HG03342 (cell line): Measurements from ENCODE around the gene MACROH2A1.

Experiments used
- ATAC-seq: cut with Tn5 transposase; IDR thresholded peaks from one replicate; pipeline ENCODE4 v1.9.1; 2021; ENCODE audit warnings: mild to moderate bottlenecking, moderate library complexity; ENCODE audit not compliant: unreplicated experiment

Gene MACROH2A1

DNA sequence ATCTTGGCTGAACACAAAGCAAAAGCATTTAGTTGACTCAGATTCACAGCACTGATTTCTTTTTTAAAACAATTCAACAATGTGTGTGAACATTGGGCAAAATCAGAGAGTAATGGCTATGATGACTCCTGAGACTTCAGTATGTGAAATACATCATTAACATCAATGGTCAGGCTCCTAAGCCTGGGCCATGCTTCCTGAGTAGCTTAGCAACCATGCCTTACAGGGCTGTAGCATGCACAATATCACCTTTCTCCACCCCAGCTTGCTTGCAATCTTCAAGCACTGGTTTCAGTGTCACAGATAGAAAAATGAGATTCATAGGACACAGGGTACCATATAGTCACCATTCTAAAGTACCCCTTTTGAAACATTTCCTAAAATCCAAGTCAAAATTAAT, 41.3 kb downstream of the MACROH2A1 start:
- no peak for ATAC-seq

DNA sequence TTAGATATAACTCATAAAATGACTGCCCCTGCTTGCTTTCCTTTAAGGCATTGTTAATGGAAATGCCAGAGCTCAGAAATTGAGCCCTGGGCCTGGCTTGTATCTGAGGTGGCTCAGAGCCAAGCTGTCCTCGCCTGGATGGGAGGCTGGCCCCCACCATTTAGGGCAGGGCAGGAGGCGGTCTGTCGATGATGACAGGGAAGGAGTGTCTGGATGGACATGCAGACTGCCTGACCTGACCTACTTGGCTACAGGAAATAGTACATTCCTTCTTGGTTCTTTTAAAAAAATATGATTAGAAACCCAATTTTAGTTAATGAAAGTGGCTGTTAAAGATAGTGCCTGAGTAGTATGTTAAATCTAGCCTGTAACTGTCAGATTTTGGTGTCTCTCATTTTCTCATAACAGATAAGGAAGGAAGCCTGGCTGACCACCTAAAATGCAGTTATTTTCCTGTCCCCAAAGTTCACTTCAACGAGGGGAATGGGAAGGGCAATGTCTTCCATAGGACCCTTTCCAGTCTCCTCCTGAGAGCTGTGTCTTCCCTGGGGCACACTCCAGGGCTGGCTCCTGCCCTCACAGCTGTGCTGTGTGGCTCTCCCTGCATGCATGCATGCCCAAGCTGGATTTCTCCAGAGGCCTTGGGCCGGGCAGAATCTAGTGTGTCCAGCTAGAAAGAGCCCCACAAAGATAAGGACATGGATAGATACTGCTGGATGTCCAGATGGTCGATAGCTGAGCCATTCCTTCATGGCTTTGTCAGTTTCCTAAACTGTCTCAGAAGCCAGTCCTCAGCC, 42.3 kb downstream of the MACROH2A1 start:
- ATAC-seq = no peak

DNA sequence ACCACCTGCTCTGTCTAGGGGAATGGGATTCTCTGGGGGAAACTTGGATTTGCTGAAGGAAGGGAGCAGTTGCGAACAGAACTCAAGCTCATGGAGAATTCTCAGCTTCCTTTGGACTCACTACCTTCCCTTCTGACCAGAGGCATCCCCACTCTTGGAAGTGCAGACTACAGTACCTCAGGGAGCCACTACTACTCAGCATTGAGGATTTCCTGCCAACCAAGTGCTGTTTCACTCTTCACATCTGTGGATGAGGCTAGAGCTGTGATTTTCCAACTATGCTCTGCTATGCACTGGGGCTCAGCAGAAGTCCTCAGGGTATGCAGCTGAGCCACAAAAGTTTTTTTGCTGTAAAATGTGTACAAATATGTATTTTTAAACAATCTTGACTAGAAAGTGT, 43.9 kb downstream of the MACROH2A1 start:
- ATAC-seq = no peak

- no peak for ATAC-seq
Observed at GRCh38 chr5:135353952-135354721, 44.9 kb downstream of the MACROH2A1 start.

- no peak for ATAC-seq
Observed at GRCh38 chr5:135350536-135350935, 48.5 kb downstream of the MACROH2A1 start.

- no peak for ATAC-seq
Observed at GRCh38 chr5:135349886-135350285, 49.1 kb downstream of the MACROH2A1 start.

DNA sequence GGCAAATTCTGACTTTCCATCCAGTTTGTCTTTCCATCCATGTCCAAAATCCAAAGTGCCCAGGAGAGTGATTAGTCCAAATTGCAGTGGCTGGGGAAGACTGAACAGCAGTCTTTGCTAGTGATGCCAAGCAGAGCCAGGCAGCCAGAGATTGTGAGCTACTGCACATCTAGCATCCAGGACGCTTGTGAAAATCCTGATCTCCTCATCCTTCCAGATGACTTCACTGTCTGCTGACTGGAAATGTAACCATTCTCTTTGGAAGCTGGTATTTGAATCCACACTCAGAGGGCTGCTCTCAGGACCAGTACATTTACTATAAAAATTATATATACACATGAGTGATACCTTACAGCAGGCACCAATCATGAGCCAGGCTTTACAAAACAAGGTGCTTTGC, 49.6 kb downstream of the MACROH2A1 start:
- ATAC-seq = no peak

GRCh38 chr5:135348918-135349317, 50.1 kb downstream of the MACROH2A1 start:
- no peak for ATAC-seq

DNA sequence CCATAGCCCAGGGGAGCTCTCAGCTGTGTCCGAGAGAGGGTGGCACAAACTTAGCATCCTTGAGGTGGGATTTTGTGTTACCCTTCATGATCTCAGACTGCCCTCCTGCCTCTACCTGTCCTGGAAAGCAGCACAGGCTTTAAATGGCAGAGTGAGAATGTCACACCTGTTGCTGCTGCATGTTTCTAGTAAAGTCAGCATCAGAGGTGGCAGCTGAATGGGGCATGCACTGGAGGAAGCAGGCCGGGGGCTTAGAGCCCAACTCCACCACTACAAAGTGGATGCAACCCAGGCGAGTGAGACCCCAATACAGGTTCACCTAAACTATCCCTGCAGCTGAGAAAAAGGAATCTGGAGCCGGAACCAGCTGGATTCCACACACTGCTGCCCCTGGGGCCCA, 51.6 kb downstream of the MACROH2A1 start:
- ATAC-seq = no peak

DNA sequence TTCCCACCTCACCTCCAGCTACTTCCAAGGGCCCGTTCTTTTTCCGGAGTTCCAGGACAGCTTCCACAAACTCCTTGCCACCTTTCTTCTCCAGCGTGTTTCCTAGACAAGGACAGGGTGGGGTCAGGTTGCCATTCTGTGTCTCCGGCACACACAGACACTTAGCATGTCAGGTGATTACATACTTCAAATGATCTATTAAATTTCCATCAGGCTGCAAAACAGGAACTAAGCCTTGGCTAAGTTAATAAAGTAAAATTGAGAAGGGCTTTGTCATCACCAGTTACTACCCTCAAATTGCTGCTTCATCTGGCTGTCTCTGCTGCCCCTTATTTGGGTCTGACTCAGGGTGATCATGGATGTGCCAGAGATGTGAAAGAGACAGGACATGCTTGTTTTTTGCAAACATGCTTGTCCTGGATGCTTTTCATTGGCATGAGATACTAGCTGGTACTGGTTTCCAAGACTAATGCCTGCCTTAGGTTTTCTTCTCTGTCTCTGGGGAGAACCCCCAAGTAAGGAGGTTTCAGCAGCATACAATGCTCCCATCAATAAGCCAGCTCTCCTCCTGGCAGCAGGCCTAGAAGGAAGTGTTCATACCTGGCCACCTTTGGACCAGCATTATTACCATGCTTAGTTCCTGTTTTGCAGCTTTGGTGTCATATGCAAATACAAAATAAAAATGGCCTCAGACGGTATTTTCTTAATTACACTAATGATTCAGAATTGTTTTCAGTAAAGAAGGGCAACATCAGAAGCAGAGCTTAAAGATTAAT, 52.9 kb downstream of the MACROH2A1 start:
- no peak for ATAC-seq

DNA sequence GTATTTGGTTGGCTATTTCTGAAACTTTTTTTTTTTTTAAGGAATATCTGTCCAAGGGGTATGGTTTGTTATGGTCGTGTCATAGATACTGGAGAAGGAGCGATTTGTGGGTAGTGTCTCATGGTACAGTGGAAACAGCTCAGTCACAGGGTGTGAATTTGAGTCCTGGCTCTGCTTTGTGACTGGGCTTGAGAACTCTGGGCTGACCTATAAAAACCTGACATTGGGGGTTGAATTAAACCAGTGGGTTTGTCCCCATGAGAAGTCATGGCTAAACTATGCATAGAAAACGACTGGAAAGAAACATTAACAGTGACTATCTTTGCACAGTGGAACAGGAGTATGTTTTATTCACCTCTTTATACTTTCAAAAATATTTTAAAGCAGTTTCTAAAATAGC, 54.7 kb downstream of the MACROH2A1 start:
- ATAC-seq = no peak

DNA sequence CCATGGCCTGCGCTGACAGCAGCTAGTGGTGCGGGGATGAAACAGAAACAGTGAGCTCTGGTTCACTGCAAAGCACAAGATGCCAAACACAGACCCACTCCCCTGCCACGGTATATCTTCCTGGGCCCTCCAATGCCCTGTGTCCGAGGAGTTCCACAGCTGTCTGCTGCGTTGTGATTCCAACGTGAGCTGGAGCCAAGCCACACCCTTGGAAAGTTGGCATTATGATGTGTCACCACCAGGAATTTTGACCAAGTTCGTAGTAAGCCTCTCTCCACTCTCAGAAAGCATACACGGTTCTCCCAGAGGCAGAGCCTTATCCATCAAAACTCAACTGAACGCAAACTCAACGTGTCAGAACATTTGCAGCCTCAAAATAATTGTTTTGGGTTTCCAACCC, 55.6 kb downstream of the MACROH2A1 start:
- ATAC-seq = no peak

DNA sequence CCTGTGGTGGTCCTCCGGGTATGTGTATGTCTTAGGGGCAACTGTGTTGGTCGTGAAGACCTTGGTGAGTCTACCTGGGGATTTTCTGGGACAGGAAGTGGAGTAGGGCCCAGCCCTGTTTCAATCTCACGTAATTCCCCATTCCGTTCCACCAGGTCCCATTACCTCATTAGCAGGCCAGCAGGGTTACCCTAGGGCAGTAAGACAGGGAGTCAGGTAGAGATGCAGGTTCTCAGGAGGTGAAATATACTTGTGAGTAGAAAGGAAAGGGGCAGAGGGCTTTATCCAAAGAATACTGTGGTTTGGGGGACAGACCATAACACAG, 56.5 kb downstream of the MACROH2A1 start:
- no peak for ATAC-seq

- no peak for ATAC-seq
Observed at GRCh38 chr5:135341696-135342550, 57.1 kb downstream of the MACROH2A1 start.

DNA sequence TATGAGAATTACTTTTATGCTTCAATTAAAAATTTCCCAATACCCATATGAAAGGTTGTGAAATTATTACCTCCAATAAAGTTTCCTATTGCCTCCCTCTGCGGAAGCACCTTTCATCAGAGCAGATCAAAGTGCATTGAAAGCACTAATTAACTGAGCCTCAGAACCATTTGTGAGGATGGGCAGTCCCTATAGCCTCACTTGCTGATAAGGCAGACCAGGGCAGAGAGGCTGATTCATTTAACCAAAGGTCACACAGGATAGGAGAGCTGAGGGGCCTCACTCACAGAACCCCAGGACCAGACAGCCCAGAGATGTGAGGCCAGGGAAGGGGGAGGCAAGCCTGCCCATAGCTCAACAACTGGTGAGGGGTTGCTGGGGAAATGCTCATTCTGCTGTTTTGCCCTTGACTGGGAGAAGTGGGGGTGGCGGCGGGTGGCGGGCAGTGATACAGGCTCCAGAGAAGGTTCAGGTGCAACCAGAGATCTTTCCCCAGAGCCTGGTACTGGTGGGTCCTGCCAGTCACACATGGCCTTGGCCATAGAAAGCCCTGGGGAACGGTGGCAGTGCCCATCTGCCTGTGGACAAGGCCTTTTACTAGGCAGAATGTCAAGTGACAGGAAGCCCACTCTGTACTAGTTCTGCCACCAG, 57.9 kb downstream of the MACROH2A1 start:
- ATAC-seq = no peak

- no peak for ATAC-seq
Observed at GRCh38 chr5:135340568-135340967, 58.5 kb downstream of the MACROH2A1 start.

- ATAC-seq = no peak
Observed at GRCh38 chr5:135339623-135340022, 59.4 kb downstream of the MACROH2A1 start.

DNA sequence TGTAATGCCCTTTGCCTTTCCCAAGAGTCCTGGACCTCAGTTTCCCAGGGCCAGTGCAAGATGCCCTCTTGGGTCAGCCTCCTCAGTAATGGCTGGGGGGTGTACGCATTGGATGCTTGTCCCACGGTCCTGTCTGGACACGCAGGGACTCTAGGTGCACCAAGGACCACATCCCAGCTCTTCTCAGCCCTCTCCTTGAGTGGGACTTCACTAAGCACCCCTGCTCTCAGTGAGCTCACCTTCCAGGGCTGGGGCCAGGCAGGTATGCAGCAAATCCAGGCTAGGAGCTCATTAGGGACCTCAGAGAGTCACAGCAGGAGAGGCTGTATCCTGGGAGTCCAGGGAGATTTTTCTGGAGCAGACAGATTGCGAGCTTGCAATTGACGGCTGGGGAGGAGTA, 59.8 kb downstream of the MACROH2A1 start:
- ATAC-seq = no peak

DNA sequence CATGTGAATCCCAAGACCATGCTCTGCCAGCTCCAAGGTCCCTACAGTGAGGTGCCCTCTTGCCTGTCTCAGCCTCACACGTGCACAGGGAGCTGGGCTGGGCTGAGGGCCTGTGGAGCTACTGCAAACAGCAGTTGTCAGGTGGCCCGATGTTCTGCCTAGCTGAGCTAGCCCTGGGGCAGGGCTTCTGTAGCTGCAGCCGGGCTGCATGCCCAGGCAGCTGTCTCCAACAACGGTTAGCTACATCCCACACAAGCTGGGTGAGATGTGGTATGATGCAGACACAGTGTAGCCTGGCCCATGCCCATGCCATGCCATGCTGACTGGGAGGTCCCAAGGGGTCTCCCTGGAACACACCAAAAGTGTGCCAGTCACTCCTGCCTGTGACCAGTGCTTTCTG, 62.0 kb downstream of the MACROH2A1 start:
- no peak for ATAC-seq
